HEK293 (cell line): ENCODE measurements around the gene AMER3.

ENCODE experiments used
- FEZF1 ChIP-seq: fragments of 450-650 bp; formaldehyde crosslinking; IDR thresholded peaks from 2 replicates; pipeline ENCODE4 v1.5.1; 2016; ENCODE audit warnings: missing biosample characterization, missing genetic modification characterization
- GLI2 ChIP-seq: fragments of 450-650 bp; formaldehyde crosslinking; IDR thresholded peaks from 2 replicates; pipeline ENCODE4; 2017; ENCODE audit warnings: missing biosample characterization, missing genetic modification characterization, low read depth, borderline replicate concordance
- GLIS2 ChIP-seq: fragments of 450-650 bp; formaldehyde crosslinking; IDR thresholded peaks from 2 replicates; pipeline ENCODE4 v1.5.1; 2016; ENCODE audit warnings: missing biosample characterization, missing genetic modification characterization
- KLF7 ChIP-seq: fragments of 450-650 bp; formaldehyde crosslinking; IDR thresholded peaks from 2 replicates; pipeline ENCODE4 v1.5.1; 2016; ENCODE audit warnings: missing biosample characterization, missing genetic modification characterization, borderline replicate concordance
- KLF9 ChIP-seq: fragments of 450-650 bp; formaldehyde crosslinking; IDR thresholded peaks from 2 replicates; pipeline ENCODE4 v1.5.1; 2016; ENCODE audit warnings: missing biosample characterization, missing genetic modification characterization, low read depth
- ZBTB20 ChIP-seq: fragments of 450-650 bp; formaldehyde crosslinking; IDR thresholded peaks from 2 replicates; pipeline ENCODE4 v1.5.1; 2016; ENCODE audit warnings: missing biosample characterization, missing genetic modification characterization
- ZBTB21 ChIP-seq: fragments of 450-650 bp; formaldehyde crosslinking; IDR thresholded peaks from 2 replicates; pipeline ENCODE4 v1.5.1; 2017; ENCODE audit warnings: missing biosample characterization, missing genetic modification characterization
- ZFP41 ChIP-seq: fragments of 450-650 bp; formaldehyde crosslinking; IDR thresholded peaks from 2 replicates; pipeline ENCODE4 v1.5.1; 2016; ENCODE audit warnings: missing biosample characterization, missing genetic modification characterization, borderline replicate concordance
- ZNF121 ChIP-seq: fragments of 450-650 bp; formaldehyde crosslinking; IDR thresholded peaks from 2 replicates; pipeline ENCODE4 v1.5.1; 2016; ENCODE audit warnings: missing biosample characterization, missing genetic modification characterization
- ZNF174 ChIP-seq: fragments of 450-650 bp; formaldehyde crosslinking; IDR thresholded peaks from 2 replicates; pipeline ENCODE4 v1.5.0; 2017; ENCODE audit warnings: missing biosample characterization, mild to moderate bottlenecking, missing genetic modification characterization
- ZNF335 ChIP-seq: fragments of 450-650 bp; formaldehyde crosslinking; conservative IDR thresholded peaks from 2 replicates; pipeline ENCODE4 v1.5.1; 2016; ENCODE audit warnings: missing biosample characterization, missing genetic modification characterization
- ZNF354C ChIP-seq: fragments of 450-650 bp; formaldehyde crosslinking; IDR thresholded peaks from 2 replicates; pipeline ENCODE4 v1.5.1; 2016; ENCODE audit warnings: missing biosample characterization, missing genetic modification characterization, low read depth, borderline replicate concordance
- ZNF404 ChIP-seq: fragments of 450-650 bp; formaldehyde crosslinking; IDR thresholded peaks from 2 replicates; pipeline ENCODE4 v1.5.1; 2017; ENCODE audit warnings: missing biosample characterization, missing genetic modification characterization
- ZNF416 ChIP-seq: fragments of 450-650 bp; formaldehyde crosslinking; IDR thresholded peaks from 2 replicates; pipeline ENCODE4 v1.5.1; 2016; ENCODE audit warnings: missing biosample characterization, missing genetic modification characterization
- ZNF473 ChIP-seq: fragments of 450-650 bp; formaldehyde crosslinking; IDR thresholded peaks from 2 replicates; pipeline ENCODE4 v1.5.1; 2017; ENCODE audit warnings: missing biosample characterization, missing genetic modification characterization
- ZNF549 ChIP-seq: fragments of 450-650 bp; IDR thresholded peaks from 2 replicates; pipeline ENCODE4 v1.5.1; 2018; ENCODE audit warnings: missing biosample characterization, missing genetic modification characterization, mild to moderate bottlenecking, inconsistent platforms, moderate library complexity
- ZNF561 ChIP-seq: fragments of 450-650 bp; IDR thresholded peaks from 2 replicates; pipeline ENCODE4 v1.5.1; 2018; ENCODE audit warnings: missing biosample characterization, missing genetic modification characterization, borderline replicate concordance
- ZNF677 ChIP-seq: fragments of 450-650 bp; IDR thresholded peaks from 2 replicates; pipeline ENCODE4 v1.5.0; 2018; ENCODE audit warnings: missing biosample characterization, mild to moderate bottlenecking, missing genetic modification characterization, moderate library complexity
- ZNF701 ChIP-seq: fragments of 450-650 bp; formaldehyde crosslinking; IDR thresholded peaks from 2 replicates; pipeline ENCODE4 v1.5.1; 2016; ENCODE audit warnings: missing biosample characterization, missing genetic modification characterization
- ZNF830 ChIP-seq: fragments of 450-650 bp; IDR thresholded peaks from 2 replicates; pipeline ENCODE4 v1.5.0; 2018; ENCODE audit warnings: missing biosample characterization, missing genetic modification characterization, low read depth, mild to moderate bottlenecking, moderate library complexity
- TF ChIP-seq, protein P1 (sequence below): fragments of 450-650 bp; formaldehyde crosslinking; IDR thresholded peaks from 2 replicates; pipeline ENCODE4 v1.5.0; 2017; ENCODE audit warnings: missing biosample characterization, missing genetic modification characterization, borderline replicate concordance
- TF ChIP-seq, protein P2 (sequence below): fragments of 450-650 bp; formaldehyde crosslinking; IDR thresholded peaks from 2 replicates; pipeline ENCODE4 v1.5.1; 2016; ENCODE audit warnings: missing biosample characterization, missing genetic modification characterization, low read depth
- TF ChIP-seq, protein P3 (sequence below): fragments of 450-650 bp; formaldehyde crosslinking; IDR thresholded peaks from 2 replicates; pipeline ENCODE4 v1.5.1; 2016; ENCODE audit warnings: missing biosample characterization, missing genetic modification characterization, borderline replicate concordance
- TF ChIP-seq, protein P4 (sequence below): fragments of 450-650 bp; formaldehyde crosslinking; IDR thresholded peaks from 2 replicates; pipeline ENCODE4 v1.5.1; 2017; ENCODE audit warnings: missing biosample characterization, missing genetic modification characterization
- TF ChIP-seq, protein P5 (sequence below): fragments of 450-650 bp; formaldehyde crosslinking; IDR thresholded peaks from 2 replicates; pipeline ENCODE4 v1.5.1; 2017; ENCODE audit warnings: missing biosample characterization, mild to moderate bottlenecking, missing genetic modification characterization, moderate library complexity
- TF ChIP-seq, protein P6 (sequence below): fragments of 450-650 bp; formaldehyde crosslinking; IDR thresholded peaks from 2 replicates; pipeline ENCODE4 v1.5.1; 2017; ENCODE audit warnings: missing biosample characterization, missing genetic modification characterization
- TF ChIP-seq, protein P7 (sequence below): fragments of 450-650 bp; IDR thresholded peaks from 2 replicates; pipeline ENCODE4 v1.5.1; 2018; ENCODE audit warnings: missing biosample characterization, mild to moderate bottlenecking, missing genetic modification characterization
- TF ChIP-seq, protein P8 (sequence below): fragments of 450-650 bp; formaldehyde crosslinking; IDR thresholded peaks from 2 replicates; pipeline ENCODE4 v1.5.1; 2016; ENCODE audit warnings: missing biosample characterization, missing genetic modification characterization

The AMER3 gene

DNA sequence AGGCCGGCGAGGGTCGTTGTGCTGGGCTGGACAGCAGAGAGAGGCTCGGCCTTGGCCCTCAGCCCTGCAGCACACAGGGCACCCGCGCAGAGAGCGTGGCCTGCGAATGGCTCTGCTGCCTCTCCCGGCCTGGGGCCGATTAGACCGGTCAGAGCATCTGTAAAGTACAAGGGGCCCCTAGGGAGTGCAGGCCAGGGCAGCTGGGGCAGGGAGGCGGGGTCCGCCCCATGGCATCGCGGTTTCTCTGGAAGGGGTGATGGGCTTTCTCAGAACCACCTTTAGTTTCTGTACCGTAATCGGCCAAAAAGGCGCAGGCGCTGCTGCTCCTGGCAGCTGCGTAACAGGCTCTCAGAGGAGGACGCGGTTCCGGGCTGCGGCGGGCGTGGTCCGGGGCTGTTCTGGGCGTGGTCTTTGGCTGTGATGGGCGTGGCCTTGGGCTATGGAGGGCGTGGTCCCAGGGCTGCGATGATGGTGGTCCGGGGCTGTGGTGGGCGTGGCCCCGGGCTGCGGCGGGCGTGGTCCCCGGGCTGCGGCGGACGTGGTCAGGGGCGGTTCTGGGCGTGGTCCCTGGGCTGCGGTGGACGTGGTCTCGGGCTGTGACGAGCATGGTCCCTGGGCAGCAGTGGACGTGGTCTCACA lies 27.9 kb upstream of the AMER3 start (continued):
- no peak for TF ChIP-seq ZNF701 (tag by site-specific recombination)
- TF ChIP-seq ZNF549 (tag by site-specific recombination) = no peak
- TF ChIP-seq, protein P1, sequence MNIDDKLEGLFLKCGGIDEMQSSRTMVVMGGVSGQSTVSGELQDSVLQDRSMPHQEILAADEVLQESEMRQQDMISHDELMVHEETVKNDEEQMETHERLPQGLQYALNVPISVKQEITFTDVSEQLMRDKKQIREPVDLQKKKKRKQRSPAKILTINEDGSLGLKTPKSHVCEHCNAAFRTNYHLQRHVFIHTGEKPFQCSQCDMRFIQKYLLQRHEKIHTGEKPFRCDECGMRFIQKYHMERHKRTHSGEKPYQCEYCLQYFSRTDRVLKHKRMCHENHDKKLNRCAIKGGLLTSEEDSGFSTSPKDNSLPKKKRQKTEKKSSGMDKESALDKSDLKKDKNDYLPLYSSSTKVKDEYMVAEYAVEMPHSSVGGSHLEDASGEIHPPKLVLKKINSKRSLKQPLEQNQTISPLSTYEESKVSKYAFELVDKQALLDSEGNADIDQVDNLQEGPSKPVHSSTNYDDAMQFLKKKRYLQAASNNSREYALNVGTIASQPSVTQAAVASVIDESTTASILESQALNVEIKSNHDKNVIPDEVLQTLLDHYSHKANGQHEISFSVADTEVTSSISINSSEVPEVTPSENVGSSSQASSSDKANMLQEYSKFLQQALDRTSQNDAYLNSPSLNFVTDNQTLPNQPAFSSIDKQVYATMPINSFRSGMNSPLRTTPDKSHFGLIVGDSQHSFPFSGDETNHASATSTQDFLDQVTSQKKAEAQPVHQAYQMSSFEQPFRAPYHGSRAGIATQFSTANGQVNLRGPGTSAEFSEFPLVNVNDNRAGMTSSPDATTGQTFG (tag by site-specific recombination) = no peak
- TF ChIP-seq ZNF121 (tag by site-specific recombination) = no peak
- TF ChIP-seq ZNF561 (tag by site-specific recombination) = no peak
- TF ChIP-seq, protein P2, sequence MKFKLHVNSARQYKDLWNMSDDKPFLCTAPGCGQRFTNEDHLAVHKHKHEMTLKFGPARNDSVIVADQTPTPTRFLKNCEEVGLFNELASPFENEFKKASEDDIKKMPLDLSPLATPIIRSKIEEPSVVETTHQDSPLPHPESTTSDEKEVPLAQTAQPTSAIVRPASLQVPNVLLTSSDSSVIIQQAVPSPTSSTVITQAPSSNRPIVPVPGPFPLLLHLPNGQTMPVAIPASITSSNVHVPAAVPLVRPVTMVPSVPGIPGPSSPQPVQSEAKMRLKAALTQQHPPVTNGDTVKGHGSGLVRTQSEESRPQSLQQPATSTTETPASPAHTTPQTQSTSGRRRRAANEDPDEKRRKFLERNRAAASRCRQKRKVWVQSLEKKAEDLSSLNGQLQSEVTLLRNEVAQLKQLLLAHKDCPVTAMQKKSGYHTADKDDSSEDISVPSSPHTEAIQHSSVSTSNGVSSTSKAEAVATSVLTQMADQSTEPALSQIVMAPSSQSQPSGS = no peak
- TF ChIP-seq ZFP41 (tag by site-specific recombination) = no peak
- TF ChIP-seq, protein P3, sequence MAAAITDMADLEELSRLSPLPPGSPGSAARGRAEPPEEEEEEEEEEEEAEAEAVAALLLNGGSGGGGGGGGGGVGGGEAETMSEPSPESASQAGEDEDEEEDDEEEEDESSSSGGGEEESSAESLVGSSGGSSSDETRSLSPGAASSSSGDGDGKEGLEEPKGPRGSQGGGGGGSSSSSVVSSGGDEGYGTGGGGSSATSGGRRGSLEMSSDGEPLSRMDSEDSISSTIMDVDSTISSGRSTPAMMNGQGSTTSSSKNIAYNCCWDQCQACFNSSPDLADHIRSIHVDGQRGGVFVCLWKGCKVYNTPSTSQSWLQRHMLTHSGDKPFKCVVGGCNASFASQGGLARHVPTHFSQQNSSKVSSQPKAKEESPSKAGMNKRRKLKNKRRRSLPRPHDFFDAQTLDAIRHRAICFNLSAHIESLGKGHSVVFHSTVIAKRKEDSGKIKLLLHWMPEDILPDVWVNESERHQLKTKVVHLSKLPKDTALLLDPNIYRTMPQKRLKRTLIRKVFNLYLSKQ (tag by site-specific recombination) = no peak
- no peak for TF ChIP-seq GLIS2 (tag by site-specific recombination)
- TF ChIP-seq, protein P4, sequence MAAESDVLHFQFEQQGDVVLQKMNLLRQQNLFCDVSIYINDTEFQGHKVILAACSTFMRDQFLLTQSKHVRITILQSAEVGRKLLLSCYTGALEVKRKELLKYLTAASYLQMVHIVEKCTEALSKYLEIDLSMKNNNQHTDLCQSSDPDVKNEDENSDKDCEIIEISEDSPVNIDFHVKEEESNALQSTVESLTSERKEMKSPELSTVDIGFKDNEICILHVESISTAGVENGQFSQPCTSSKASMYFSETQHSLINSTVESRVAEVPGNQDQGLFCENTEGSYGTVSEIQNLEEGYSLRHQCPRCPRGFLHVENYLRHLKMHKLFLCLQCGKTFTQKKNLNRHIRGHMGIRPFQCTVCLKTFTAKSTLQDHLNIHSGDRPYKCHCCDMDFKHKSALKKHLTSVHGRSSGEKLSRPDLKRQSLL (tag by site-specific recombination) = no peak
- TF ChIP-seq ZNF335 (tag by site-specific recombination) = peak; percentile 72
- TF ChIP-seq ZBTB20 = 0 out of 2 replicates have a peak, but pooled peaks have one; percentile 12
- TF ChIP-seq, protein P5, sequence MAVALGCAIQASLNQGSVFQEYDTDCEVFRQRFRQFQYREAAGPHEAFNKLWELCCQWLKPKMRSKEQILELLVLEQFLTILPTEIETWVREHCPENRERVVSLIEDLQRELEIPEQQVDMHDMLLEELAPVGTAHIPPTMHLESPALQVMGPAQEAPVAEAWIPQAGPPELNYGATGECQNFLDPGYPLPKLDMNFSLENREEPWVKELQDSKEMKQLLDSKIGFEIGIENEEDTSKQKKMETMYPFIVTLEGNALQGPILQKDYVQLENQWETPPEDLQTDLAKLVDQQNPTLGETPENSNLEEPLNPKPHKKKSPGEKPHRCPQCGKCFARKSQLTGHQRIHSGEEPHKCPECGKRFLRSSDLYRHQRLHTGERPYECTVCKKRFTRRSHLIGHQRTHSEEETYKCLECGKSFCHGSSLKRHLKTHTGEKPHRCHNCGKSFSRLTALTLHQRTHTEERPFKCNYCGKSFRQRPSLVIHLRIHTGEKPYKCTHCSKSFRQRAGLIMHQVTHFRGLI (tag by site-specific recombination) = no peak
- no peak for TF ChIP-seq ZNF174 (tag by site-specific recombination)
- TF ChIP-seq, protein P6, sequence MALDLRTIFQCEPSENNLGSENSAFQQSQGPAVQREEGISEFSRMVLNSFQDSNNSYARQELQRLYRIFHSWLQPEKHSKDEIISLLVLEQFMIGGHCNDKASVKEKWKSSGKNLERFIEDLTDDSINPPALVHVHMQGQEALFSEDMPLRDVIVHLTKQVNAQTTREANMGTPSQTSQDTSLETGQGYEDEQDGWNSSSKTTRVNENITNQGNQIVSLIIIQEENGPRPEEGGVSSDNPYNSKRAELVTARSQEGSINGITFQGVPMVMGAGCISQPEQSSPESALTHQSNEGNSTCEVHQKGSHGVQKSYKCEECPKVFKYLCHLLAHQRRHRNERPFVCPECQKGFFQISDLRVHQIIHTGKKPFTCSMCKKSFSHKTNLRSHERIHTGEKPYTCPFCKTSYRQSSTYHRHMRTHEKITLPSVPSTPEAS (tag by site-specific recombination) = no peak
- TF ChIP-seq KLF9 (tag by site-specific recombination) = peak; percentile 99
- TF ChIP-seq ZNF354C (tag by site-specific recombination) = no peak
- TF ChIP-seq KLF7 (tag by site-specific recombination) = no peak
- TF ChIP-seq ZNF473 = no peak
- no peak for TF ChIP-seq ZNF677 (tag by site-specific recombination)
- no peak for TF ChIP-seq ZNF416 (tag by site-specific recombination)
- TF ChIP-seq, protein P7, sequence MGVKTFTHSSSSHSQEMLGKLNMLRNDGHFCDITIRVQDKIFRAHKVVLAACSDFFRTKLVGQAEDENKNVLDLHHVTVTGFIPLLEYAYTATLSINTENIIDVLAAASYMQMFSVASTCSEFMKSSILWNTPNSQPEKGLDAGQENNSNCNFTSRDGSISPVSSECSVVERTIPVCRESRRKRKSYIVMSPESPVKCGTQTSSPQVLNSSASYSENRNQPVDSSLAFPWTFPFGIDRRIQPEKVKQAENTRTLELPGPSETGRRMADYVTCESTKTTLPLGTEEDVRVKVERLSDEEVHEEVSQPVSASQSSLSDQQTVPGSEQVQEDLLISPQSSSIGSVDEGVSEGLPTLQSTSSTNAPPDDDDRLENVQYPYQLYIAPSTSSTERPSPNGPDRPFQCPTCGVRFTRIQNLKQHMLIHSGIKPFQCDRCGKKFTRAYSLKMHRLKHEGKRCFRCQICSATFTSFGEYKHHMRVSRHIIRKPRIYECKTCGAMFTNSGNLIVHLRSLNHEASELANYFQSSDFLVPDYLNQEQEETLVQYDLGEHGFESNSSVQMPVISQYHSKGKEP (tag by site-specific recombination) = no peak
- TF ChIP-seq ZNF830 (tag by site-specific recombination) = no peak
- no peak for TF ChIP-seq ZBTB21 (tag by site-specific recombination)
- no peak for TF ChIP-seq ZNF404 (tag by site-specific recombination)
- TF ChIP-seq GLI2 = no peak
- TF ChIP-seq FEZF1 (tag by site-specific recombination) = no peak
- TF ChIP-seq, protein P8, sequence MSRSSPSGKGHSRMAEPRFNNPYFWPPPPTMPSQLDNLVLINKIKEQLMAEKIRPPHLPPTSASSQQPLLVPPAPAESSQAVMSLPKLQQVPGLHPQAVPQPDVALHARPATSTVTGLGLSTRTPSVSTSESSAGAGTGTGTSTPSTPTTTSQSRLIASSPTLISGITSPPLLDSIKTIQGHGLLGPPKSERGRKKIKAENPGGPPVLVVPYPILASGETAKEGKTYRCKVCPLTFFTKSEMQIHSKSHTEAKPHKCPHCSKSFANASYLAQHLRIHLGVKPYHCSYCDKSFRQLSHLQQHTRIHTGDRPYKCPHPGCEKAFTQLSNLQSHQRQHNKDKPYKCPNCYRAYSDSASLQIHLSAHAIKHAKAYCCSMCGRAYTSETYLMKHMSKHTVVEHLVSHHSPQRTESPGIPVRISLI (tag by site-specific recombination) = no peak
